GM23248 (cell line): ENCODE data around the gene COL23A1. TPM values are rescaled to one million over a fixed set of nuclear protein-coding genes. Genes with fewer than 3 reads are reported as not detected.

Source experiments
- DNase-seq: peaks from one replicate; pipeline ENCODE4 v3.0.0-alpha.2; 2015
- H2AFZ ChIP-seq: fragments of 200-600 bp; sonication (generic); 2 replicates; pipeline ENCODE4 v1.6.1; 2016; ENCODE audit warnings: antibody characterized with exemption
- H3F3A ChIP-seq: fragments of 200-600 bp; sonication (generic); 2 replicates; pipeline ENCODE4 v1.6.1; 2016; ENCODE audit warnings: mild to moderate bottlenecking, antibody characterized with exemption, mixed run types; ENCODE audit not compliant: insufficient read depth
- H3K27ac ChIP-seq: fragments of 200-600 bp; sonication (generic); 2 replicates; pipeline ENCODE4 v1.5.1; 2016; ENCODE audit warnings: mild to moderate bottlenecking
- H3K27me3 ChIP-seq: fragments of 200-600 bp; sonication (generic); replicated peaks from 2 replicates; pipeline ENCODE4 v1.6.1; 2016; ENCODE audit warnings: mild to moderate bottlenecking; ENCODE audit not compliant: insufficient read depth
- H3K36me3 ChIP-seq: fragments of 200-600 bp; sonication (generic); 2 replicates; pipeline ENCODE4 v1.6.1; 2016; ENCODE audit warnings: low read depth, mild to moderate bottlenecking
- H3K4me1 ChIP-seq: fragments of 200-600 bp; sonication (generic); 2 replicates; pipeline ENCODE4 v1.6.1; 2016; ENCODE audit warnings: mild to moderate bottlenecking; ENCODE audit not compliant: insufficient read depth
- H3K4me2 ChIP-seq: fragments of 200-600 bp; sonication (generic); one replicate; pipeline ENCODE4 v1.6.1; 2016; ENCODE audit warnings: mild to moderate bottlenecking; ENCODE audit not compliant: unreplicated experiment
- H3K4me3 ChIP-seq: fragments of 200-600 bp; sonication (generic); 2 replicates; pipeline ENCODE4 v1.5.1; 2016; ENCODE audit warnings: mild to moderate bottlenecking
- H3K79me2 ChIP-seq: fragments of 200-600 bp; sonication (generic); 2 replicates; pipeline ENCODE4 v1.6.1; 2016; ENCODE audit warnings: mild to moderate bottlenecking; ENCODE audit not compliant: insufficient read depth
- H3K9ac ChIP-seq: fragments of 200-600 bp; sonication (generic); 2 replicates; pipeline ENCODE4 v1.6.1; 2016; ENCODE audit warnings: mild to moderate bottlenecking
- H3K9me2 ChIP-seq: fragments of 200-600 bp; sonication (generic); 2 replicates; pipeline ENCODE4 v1.6.1; 2016; ENCODE audit warnings: mixed run types, mild to moderate bottlenecking, moderate library complexity; ENCODE audit not compliant: insufficient read depth
- H3K9me3 ChIP-seq: fragments of 200-600 bp; sonication (generic); one replicate; pipeline ENCODE4 v1.6.1; 2017; ENCODE audit warnings: low read depth
- H4K20me1 ChIP-seq: fragments of 200-600 bp; sonication (generic); 2 replicates; pipeline ENCODE4 v1.6.0; 2016; ENCODE audit not compliant: insufficient read depth
- EZH2 ChIP-seq: fragments of 200-600 bp; sonication (generic); IDR thresholded peaks from 2 replicates; pipeline ENCODE4 v1.6.1; 2018; ENCODE audit warnings: antibody characterized with exemption, mild to moderate bottlenecking; ENCODE audit not compliant: insufficient read depth, poor library complexity, severe bottlenecking
- EZH2phosphoT487 ChIP-seq: fragments of 200-600 bp; sonication (generic); IDR thresholded peaks from 2 replicates; pipeline ENCODE4 v1.6.1; 2018; ENCODE audit warnings: antibody characterized with exemption, moderate library complexity, mild to moderate bottlenecking, low read depth; ENCODE audit not compliant: insufficient read depth
- WGBS, 2 experiments: methylation state at CpG; one replicate each; pipeline ENCODE4 v1.1.6; 2015 to 2017; ENCODE audit warnings: low lambda C conversion rate in 2 of 2, low coverage in 1 of 2; ENCODE audit errors: missing lambda C conversion rate in 2 of 2; 5-methylcytosine and 5-hydroxymethylcytosine counted together
- in situ Hi-C: fragments of 300-500 bp; cut with MboI; formaldehyde crosslinking; loops from 2 replicates; pipeline ENCODE4 v1.15.0; 2020
- polyA plus RNA-seq: library from polyadenylated mRNA; unstranded; fragments of >200 nt; fragmentation: Nextera tagmentation; extraction: Ambion mirVana; gene quantifications from 2 replicates; pipeline ENCODE4 v1.2.1, GENCODE V29; 2016
- total RNA-seq: library from RNA; depleted of rRNA; stranded (reverse); fragments of >200 nt; shearing (Covaris generic); gene quantifications from 2 replicates; pipeline ENCODE4 v1.2.3, GENCODE V29; 2014

Gene COL23A1
- total and polyA plus RNA-seq, 2 experiments from 2014 or later, result not detected

GRCh38 chr5:178449163-178450070 is 140.8 kb downstream of the COL23A1 start:
- 65 to 70% methylated on average over 23 of the region's 23 CpGs for WGBS, 2 experiments
- in situ Hi-C loops, result no loop called here
- no peak overlapping the region for H3K4me2 ChIP-seq

GRCh38 chr5:178445534-178445933 is 144.7 kb downstream of the COL23A1 start:
- H3K27ac ChIP-seq, result no peak overlapping the region

More at GRCh38 chr5:178449163-178450070, 140.8 kb downstream of the COL23A1 start:
- no peaks in the 10 kb centered on the region for H4K20me1 ChIP-seq
- no peak overlapping the region for H2AFZ ChIP-seq
- H3K79me2 ChIP-seq, result no peaks in the 10 kb centered on the region
- H3K9ac ChIP-seq, result no peak overlapping the region
- no peaks in the 10 kb centered on the region for H3K36me3 ChIP-seq
- H3K27ac ChIP-seq, result no peak overlapping the region
- no peaks in the 10 kb centered on the region for H3K4me1 ChIP-seq
- no peak for DNase-seq
- H3K9me2 ChIP-seq, result no peaks in the 10 kb centered on the region
- no peaks in the 10 kb centered on the region for H3K9me3 ChIP-seq
- no peaks in the 10 kb centered on the region for H3K27me3 ChIP-seq
- TF ChIP-seq EZH2 (no peak), EZH2phosphoT487 (no peak)
- H3K4me3 ChIP-seq, result no peak overlapping the region
- no peaks in the 10 kb centered on the region for H3F3A ChIP-seq

GRCh38 chr5:178442405-178443257 is 147.6 kb downstream of the COL23A1 start:
- Histone ChIP-seq H3K4me3 (no peak overlapping the region), H3K27me3 (no peaks in the 10 kb centered on the region), H3K4me2 (no peak overlapping the region), H3K27ac (no peak overlapping the region), H3K79me2 (no peaks in the 10 kb centered on the region), H3K9me2 (no peaks in the 10 kb centered on the region), H3K36me3 (no peaks in the 10 kb centered on the region), H4K20me1 (no peaks in the 10 kb centered on the region), H3K9ac (no peak overlapping the region), H3K4me1 (no peaks in the 10 kb centered on the region), H2AFZ (no peak overlapping the region), H3F3A (no peaks in the 10 kb centered on the region), H3K9me3 (no peaks in the 10 kb centered on the region)
- no peak for TF ChIP-seq EZH2phosphoT487
- TF ChIP-seq EZH2, result no peak
- in situ Hi-C loops, result no loop called here
- DNase-seq, result no peak
- 58 to 64% methylated on average over 23 of the region's 23 CpGs for WGBS, 2 experiments

More at GRCh38 chr5:178445534-178445933, 144.7 kb downstream of the COL23A1 start:
- Histone ChIP-seq H3K4me3 (no peak overlapping the region), H3K9ac (no peak overlapping the region), H3K79me2 (no peaks in the 10 kb centered on the region), H3K9me2 (no peaks in the 10 kb centered on the region), H2AFZ (no peak overlapping the region), H3K4me2 (no peak overlapping the region), H3K9me3 (no peaks in the 10 kb centered on the region), H3K36me3 (no peaks in the 10 kb centered on the region), H3K27me3 (no peaks in the 10 kb centered on the region), H3F3A (no peaks in the 10 kb centered on the region), H4K20me1 (no peaks in the 10 kb centered on the region), H3K4me1 (no peaks in the 10 kb centered on the region)
- TF ChIP-seq EZH2 (no peak), EZH2phosphoT487 (no peak)
- WGBS, 2 experiments, result 32 to 36% methylated on average over 2 of the region's 2 CpGs
- in situ Hi-C loops, result no loop called here
- DNase-seq, result no peak

GRCh38 chr5:178441486-178442270 is 148.5 kb downstream of the COL23A1 start:
- H3F3A ChIP-seq, result no peaks in the 10 kb centered on the region
- H3K4me3 ChIP-seq, result no peak overlapping the region
- in situ Hi-C loops, result no loop called here
- H3K27ac ChIP-seq, result no peak overlapping the region
- no peak overlapping the region for H3K4me2 ChIP-seq
- no peaks in the 10 kb centered on the region for H3K79me2 ChIP-seq
- H3K9ac ChIP-seq, result no peak overlapping the region
- no peaks in the 10 kb centered on the region for H4K20me1 ChIP-seq
- no peaks in the 10 kb centered on the region for H3K9me2 ChIP-seq
- TF ChIP-seq EZH2, result no peak
- TF ChIP-seq EZH2phosphoT487, result no peak
- H3K27me3 ChIP-seq, result no peaks in the 10 kb centered on the region
- H2AFZ ChIP-seq, result no peak overlapping the region
- H3K9me3 ChIP-seq, result no peaks in the 10 kb centered on the region
- no peak for DNase-seq
- H3K36me3 ChIP-seq, result no peaks in the 10 kb centered on the region
- H3K4me1 ChIP-seq, result no peaks in the 10 kb centered on the region
- 73 to 76% methylated on average over 18 of the region's 18 CpGs for WGBS, 2 experiments
